ENCODE measurements around the gene HELZ2.
A peak's percentile ranks its signal among the peaks of the same experiment; 100 is the strongest.
"Not testable (repeated sequence)": the region's sequence is repeated elsewhere in the genome, so short reads cannot be mapped to it uniquely, and the experiment has no call there.

The HELZ2 gene

DNA sequence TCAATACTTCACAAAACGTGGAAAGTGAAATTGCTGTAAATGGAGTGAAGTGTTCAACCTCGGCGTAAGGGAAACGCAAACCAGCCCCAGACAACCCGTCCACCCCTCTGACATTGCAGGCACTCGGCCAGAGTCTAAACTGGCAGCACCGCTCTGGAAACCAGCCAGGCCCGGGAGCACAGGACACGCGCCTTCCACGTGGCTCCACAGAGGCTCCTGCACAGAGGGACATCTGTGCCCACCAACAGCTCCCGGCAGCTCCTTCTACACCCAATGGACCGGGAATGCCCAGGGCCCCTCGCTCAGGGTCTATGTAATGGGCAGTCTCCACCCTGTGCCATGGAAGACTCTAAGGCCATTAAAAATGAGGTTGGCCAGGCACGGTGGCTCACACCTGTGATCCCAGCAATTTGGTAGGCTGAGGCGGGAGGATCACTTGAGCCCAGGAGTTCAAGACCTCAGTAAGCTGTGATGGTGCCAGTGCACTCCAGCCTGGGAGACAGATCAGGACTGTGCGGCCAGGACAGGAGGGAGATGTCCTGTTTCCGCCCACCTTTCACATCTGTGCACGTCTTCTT lies 3.4 kb upstream of the HELZ2 start:
- no peak for DNase-seq

DNA sequence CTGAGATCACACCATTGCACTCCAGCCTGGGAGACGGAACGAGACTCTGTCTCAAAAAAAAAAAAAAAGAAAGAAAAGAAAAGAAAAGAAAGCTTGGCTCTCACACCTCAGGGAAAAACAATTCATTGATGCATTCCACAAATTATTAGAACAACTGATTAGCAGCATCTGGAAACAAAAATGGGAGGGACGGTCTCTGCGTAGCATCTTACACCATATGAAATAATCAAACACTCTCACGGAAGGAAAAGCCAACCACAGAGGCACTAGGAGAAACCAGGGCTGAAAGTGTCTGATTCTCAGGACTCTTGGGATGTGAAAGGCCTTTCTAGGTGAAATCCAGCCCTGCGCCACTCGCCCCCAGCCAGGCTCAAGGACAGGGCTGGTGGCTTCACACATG lies 2.3 kb upstream of the HELZ2 start:
- no peak for DNase-seq

DNA sequence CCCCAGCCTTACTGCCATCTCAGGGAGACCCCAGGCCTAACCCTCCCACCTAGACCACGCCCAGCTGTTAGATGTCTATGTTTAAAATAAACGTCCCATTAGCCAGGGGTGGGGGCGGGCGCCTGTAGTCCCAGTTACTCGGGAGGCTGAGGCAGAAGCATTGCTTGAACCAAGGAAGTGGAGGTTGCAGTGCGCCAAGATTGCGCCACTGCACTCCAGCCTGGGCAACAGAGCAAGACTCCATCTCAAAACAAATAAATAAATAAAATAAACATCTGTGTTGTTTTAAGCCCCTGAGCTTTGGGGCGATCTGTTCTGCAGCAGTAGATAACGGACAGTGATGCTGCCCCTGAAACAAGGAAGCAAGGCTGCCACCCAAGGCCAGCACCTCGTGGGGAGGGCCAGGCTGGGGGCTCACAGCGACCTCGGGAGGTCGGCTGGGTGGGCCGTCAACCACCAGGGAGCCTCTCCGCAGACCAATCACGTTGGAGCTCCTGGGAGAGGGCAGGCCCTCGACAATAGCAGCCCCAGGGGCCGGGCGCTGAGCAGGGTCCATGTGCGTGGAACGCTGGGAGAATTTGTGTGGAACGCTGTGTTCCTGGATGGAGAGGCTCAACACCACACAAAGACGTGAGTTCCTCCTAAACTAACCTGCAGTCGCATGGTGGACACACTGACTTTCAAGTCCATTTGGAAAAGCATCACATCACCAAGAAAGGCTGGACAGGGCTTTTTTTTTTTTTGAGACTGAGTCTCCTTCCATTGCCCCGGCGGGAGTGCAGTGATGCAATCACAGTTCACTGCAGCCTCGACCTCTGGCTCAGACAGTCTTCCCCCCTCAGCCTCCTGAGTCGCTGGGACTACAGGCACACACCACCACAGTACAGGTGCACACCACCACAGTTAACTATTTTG lies 1.0 kb upstream of the HELZ2 start:
- no peak for DNase-seq

DNA sequence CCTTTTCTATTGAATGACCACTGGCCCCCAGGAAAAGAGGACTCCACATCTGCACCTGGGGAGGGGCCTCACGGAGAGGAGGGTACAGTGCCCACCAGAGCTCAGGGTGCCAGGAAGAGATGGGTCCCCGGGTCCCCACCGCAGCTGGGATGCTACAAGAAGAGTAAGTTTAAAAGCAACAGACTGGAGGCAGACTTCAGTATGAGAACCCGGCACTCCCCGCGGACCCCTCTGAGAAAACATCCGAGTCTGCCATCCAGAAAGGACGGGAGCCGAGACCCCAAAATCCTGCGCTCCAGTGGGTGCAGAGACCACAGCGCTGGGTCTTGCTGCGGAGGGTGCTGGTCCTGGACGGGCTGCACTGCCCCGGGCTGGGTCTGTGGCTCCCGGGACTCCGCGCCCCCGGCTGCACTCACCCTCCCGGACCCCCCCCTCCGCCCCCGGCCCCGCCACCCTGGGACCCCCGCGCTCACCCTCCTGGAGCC lies 350 bp downstream of the HELZ2 start:
- no peak for DNase-seq

GRCh38 chr20:63572788-63573646 lies 1.0 kb downstream of the HELZ2 start:
- no peak for DNase-seq

DNA sequence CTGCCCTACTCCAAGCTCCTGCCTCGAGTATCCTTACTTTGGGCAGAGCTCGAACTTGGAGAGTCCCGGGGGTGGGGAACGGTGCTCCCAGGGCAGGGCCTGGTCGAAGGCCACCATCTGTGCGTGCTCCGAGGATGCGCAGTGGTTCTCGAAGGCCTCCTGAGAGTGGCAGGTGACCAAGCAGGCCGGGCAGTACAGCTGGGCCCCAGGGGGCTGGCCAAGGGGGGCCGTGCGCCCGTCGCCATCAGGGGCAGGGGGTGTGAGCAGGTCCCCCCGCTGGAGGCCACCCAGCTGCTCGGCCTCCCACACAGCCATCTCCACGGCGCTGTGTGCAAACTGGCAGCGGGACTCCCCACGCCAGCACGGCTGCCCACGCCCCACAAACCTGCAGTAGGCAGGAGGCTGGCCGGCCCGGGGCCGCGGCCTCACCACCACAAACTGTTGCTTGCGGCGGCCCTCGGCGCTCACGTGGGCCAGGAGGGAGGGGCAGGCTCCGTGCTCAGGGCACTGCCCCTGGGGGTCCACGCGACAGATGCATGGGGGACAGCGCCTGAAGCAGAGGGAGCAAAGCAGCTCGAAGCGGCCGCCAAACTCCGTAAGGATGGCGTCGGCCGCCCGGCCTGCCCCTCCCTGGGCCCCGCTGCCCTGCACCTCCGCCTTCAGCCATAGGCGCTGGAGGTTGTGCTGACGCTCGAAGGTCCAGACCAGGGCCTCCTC lies 1.8 kb downstream of the HELZ2 start:
- no peak for DNase-seq

DNA sequence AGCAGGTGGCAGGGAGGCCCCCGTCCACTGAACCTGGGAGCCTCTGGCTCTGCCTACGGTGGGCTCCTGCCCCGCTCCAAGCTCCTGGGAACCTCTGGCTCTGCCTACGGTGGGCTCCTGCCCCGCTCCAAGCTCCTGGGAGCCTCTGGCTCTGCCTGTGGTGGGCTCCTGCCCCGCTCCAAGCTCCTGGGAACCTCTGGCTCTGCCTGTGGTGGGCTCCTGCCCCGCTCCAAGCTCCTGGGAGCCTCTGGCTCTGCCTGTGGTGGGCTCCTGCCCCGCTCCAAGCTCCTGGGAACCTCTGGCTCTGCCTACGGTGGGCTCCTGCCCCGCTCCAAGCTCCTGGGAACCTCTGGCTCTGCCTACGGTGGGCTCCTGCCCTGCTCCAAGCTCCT lies 3.0 kb downstream of the HELZ2 start:
- DNase-seq, result not testable (repeated sequence)

GRCh38 chr20:63570281-63571086 lies 3.6 kb downstream of the HELZ2 start:
- DNase-seq, result no peak

DNA sequence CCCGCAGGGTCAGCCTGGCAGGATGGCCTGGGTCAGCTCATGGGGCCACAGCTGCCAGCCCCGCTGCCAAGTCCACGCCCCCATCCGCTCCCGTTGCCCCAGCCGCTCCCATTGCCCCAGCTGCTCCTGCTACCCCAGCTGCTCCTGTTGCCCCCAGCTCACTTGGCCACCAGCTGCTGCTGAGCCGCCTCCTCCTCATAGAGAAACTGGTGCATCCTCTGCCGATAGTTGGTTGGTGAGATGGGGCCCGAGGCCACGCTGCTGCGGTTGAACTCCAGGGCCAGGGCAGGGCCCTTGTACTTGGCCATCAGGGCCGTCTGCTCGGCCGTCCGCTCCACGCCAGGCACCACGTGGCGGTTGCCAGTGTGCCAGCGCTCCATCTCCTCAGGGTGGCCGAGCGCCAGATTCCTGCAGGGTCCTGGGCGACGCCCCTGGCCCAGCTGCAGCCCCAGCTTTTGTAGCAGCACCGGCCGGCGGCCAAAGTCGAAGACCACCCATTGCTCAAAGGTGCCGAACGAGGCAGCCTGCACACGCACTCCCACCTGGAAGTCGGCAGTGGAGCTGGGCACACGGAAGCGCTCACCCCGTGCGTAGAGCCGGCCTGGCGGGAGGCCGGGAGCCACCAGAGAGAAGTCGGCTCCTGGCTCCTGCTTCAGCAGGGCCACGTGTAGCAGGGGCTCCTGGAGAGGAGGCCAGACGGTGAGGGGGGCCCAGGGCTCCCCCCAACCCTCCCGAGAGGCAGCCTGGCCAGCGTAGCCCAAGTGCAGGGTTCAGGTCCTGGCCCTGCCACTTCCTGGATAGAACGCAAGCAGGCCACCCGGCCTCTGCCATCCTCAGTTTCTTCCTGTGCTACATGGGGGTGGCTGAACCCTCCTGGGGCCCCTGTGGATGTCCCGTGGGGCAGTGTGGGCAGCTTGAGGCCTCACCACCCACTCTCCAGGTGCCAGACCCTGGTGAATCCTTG lies 4.8 kb downstream of the HELZ2 start:
- DNase-seq, result no peak

- DNase-seq, result no peak
Measured at GRCh38 chr20:63568170-63568981, 5.7 kb downstream of the HELZ2 start.

- peak; percentile 62 for DNase-seq
Measured at GRCh38 chr20:63567386-63568169, 6.5 kb downstream of the HELZ2 start.

DNA sequence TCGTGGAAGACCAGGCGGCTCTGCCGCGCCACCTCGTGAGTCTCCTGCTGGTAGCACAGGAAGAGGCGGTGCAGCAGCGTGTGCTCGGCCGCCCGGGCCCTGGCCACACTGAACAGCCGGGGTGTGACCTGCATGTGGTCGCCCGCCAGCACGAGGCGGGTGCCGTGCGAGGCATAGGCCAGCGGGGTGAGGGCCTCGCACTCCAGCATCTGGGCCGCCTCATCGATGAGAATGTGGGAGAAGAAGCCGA lies 7.0 kb downstream of the HELZ2 start:
- no peak for DNase-seq

DNA sequence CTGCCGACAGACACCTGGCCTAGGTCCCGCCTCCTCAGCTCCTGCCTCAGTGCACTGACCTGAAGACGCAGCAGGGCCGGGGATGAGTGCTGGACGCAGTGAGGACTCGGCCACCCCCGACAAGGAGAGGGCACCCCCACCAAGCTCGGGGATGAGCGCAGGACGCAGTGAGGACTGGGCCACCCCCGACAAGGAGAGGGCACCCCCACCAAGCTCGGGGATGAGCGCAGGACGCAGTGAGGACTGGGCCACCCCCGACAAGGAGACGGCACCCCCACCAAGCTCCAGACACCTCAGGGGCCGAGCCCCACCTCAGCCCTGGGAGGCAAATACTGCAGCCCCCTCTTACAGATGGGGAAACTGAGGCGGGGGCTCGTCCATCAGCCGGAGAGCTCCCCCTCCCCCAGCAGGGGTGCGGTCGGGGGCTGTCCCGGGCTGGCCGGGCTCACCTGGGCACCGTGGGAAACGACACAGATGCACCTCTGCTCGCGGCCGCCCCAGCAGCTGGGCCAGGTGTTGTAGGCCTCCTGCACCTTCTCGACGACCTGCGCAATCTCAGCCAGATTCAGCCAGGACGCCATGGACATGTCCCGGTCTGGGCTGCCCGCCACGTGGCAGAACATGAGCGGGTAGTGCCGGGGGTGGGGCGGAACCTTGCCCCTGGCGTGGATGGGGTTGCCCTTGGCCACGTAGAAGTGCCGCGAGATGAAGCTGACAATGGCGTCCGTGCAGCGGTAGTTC lies 7.5 kb downstream of the HELZ2 start:
- DNase-seq, result no peak

- no peak for DNase-seq
Measured at GRCh38 chr20:63565699-63566335, 8.2 kb downstream of the HELZ2 start.

DNA sequence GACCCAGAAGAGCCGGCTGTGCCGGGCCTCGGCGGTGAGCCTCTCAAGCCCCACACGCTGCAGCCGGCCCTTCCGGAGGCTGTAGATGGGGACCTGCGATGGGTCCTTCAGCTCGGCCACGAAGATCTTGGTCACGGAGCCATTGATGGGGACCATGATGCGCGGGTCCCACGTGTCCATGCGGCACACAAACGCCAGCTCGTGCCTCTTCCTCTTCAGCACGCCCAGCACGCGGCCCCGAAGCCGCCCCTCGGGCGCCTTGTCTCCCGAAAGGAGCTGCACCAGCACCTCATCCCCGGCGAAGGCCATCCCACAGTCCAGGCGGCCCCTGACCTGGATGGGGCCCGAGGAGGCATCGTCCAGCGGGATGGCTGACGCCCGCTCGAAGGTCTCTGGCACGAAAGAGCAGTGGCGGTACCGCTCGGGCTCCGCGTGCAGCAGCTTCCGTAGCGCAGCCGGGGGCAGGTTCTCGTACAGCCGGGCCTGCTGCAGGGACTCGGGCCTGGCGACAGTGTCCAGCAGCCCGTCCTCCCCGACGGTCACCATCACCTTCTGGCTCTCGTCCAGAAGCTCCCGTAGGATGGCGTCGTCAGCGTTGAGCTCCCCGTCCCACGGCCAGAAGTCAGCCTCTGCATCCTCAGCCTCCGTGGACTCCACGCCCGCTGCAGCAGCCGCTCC lies 8.9 kb downstream of the HELZ2 start:
- DNase-seq, result no peak

GRCh38 chr20:63564036-63564810 lies 9.8 kb downstream of the HELZ2 start:
- no peak for DNase-seq
